KOPT-K1 (cell line): Measurements from ENCODE around the gene PHLDA1.

ENCODE experiments used
- H3K27ac ChIP-seq: fragments of 200-600 bp; sonication (generic); 2 replicates; pipeline ENCODE4 v1.5.1; 2016; ENCODE audit warnings: antibody characterized with exemption, mild to moderate bottlenecking, low read depth, low read length; ENCODE audit not compliant: poor library complexity, severe bottlenecking
- H3K36me3 ChIP-seq: fragments of 200-600 bp; sonication (generic); 2 replicates; pipeline ENCODE4 v1.5.1; 2017; ENCODE audit warnings: antibody characterized with exemption, mild to moderate bottlenecking, low read length, moderate library complexity; ENCODE audit not compliant: insufficient read depth
- H3K9me3 ChIP-seq: fragments of 200-600 bp; sonication (generic); 2 replicates; pipeline ENCODE4 v1.5.1; 2017; ENCODE audit warnings: antibody characterized with exemption, low read length, mild to moderate bottlenecking; ENCODE audit not compliant: insufficient read depth, poor library complexity, severe bottlenecking

The PHLDA1 gene

GRCh38 chr12:76030341-76031080 lies 1.1 kb downstream of the PHLDA1 start:
- H3K27ac ChIP-seq: no peak overlapping the region
- no peaks in the 10 kb centered on the region for H3K36me3 ChIP-seq
- no peaks in the 10 kb centered on the region for H3K9me3 ChIP-seq

- Histone ChIP-seq H3K9me3 (no peaks in the 10 kb centered on the region), H3K36me3 (no peaks in the 10 kb centered on the region), H3K27ac (no peak overlapping the region)
Observed at GRCh38 chr12:76029982-76030340, 1.6 kb downstream of the PHLDA1 start.

GRCh38 chr12:76028571-76029277 lies 2.9 kb downstream of the PHLDA1 start:
- Histone ChIP-seq H3K9me3 (no peaks in the 10 kb centered on the region), H3K27ac (no peak overlapping the region), H3K36me3 (no peaks in the 10 kb centered on the region)

GRCh38 chr12:76026643-76027063 lies 4.9 kb downstream of the PHLDA1 start:
- Histone ChIP-seq H3K9me3 (no peaks in the 10 kb centered on the region), H3K36me3 (no peaks in the 10 kb centered on the region), H3K27ac (no peak overlapping the region)

GRCh38 chr12:76025601-76026575 lies 5.7 kb downstream of the PHLDA1 start:
- H3K9me3 ChIP-seq: no peaks in the 10 kb centered on the region
- H3K27ac ChIP-seq: no peak overlapping the region

GRCh38 chr12:76024942-76025600 lies 6.5 kb downstream of the PHLDA1 start:
- no peak overlapping the region for H3K27ac ChIP-seq
- H3K36me3 ChIP-seq: no peaks in the 10 kb centered on the region
- no peaks in the 10 kb centered on the region for H3K9me3 ChIP-seq

More at GRCh38 chr12:76025601-76026575, 5.7 kb downstream of the PHLDA1 start:
- H3K36me3 ChIP-seq: no peaks in the 10 kb centered on the region

- Histone ChIP-seq H3K9me3 (no peaks in the 10 kb centered on the region), H3K27ac (no peak overlapping the region), H3K36me3 (no peaks in the 10 kb centered on the region)
Observed at GRCh38 chr12:76024102-76024781, 7.3 kb downstream of the PHLDA1 start.

GRCh38 chr12:76023069-76023690 lies 8.4 kb downstream of the PHLDA1 start:
- no peak overlapping the region for H3K27ac ChIP-seq
- H3K36me3 ChIP-seq: no peaks in the 10 kb centered on the region

GRCh38 chr12:76022506-76022905 lies 9.1 kb downstream of the PHLDA1 start:
- H3K9me3 ChIP-seq: no peaks in the 10 kb centered on the region
- no peaks in the 10 kb centered on the region for H3K36me3 ChIP-seq
- no peak overlapping the region for H3K27ac ChIP-seq

More at GRCh38 chr12:76023069-76023690, 8.4 kb downstream of the PHLDA1 start:
- no peaks in the 10 kb centered on the region for H3K9me3 ChIP-seq

GRCh38 chr12:76020731-76021672 lies 10.6 kb downstream of the PHLDA1 start:
- Histone ChIP-seq H3K9me3 (no peaks in the 10 kb centered on the region), H3K27ac (peak overlapping the region; percentile 34), H3K36me3 (no peaks in the 10 kb centered on the region)

- Histone ChIP-seq H3K36me3 (no peaks in the 10 kb centered on the region), H3K9me3 (no peaks in the 10 kb centered on the region), H3K27ac (peak overlapping the region; percentile 34)
Observed at GRCh38 chr12:76020281-76020680, 11.3 kb downstream of the PHLDA1 start.

- Histone ChIP-seq H3K27ac (no peak overlapping the region), H3K9me3 (no peaks in the 10 kb centered on the region), H3K36me3 (no peaks in the 10 kb centered on the region)
Observed at GRCh38 chr12:76018672-76019071, 12.9 kb downstream of the PHLDA1 start.

GRCh38 chr12:76018111-76018510 lies 13.5 kb downstream of the PHLDA1 start:
- Histone ChIP-seq H3K9me3 (no peaks in the 10 kb centered on the region), H3K27ac (no peak overlapping the region), H3K36me3 (no peaks in the 10 kb centered on the region)
